ENCODE results near the gene SOX5.
"Not testable (repeated sequence)": the region's sequence is repeated elsewhere in the genome, so short reads cannot be mapped to it uniquely, and the experiment has no call there.

The SOX5 gene

GRCh38 chr12:23899434-23899833, 50.0 kb downstream of the SOX5 start:
- DNase-seq = peak; percentile 77

DNA sequence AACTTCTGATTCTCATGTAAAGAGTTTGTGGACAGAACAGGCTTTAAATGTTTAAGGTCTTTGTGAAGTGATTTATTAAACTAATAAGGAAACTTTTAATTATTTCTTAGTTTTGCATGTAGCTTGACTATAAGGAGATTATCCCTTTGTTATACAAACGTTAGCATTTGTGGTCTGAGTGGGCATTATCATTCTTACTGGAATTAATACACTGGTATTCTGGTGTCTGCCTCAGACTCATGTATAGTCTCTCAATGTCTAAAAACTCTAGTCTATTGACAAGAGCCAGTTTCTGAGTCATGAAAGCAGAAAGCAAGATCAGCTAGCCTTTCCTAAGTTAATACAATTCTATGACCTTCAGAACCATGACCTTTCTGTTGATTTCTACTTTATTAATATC, 51.3 kb downstream of the SOX5 start:
- no peak for DNase-seq

DNA sequence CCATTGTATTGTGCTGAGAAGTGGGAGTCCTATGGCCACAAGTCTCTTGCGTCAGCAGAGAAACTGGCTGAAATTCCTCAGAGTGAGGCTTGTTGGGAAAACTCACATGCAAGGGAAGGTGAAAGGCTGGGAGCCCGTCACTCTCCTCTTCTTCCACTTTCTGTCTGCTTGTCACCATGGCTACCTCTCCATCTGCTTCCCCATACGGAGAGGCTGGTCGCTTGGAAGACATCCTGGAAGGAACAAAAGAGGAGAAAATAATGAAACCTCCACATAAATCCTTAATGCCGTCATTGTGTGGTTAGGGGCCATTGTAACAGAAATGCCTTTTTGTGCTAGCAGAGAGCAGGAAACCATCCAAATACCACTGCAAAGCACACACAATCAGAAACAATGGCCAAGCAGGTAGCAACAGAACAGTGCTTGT, 53.7 kb downstream of the SOX5 start:
- DNase-seq = no peak

DNA sequence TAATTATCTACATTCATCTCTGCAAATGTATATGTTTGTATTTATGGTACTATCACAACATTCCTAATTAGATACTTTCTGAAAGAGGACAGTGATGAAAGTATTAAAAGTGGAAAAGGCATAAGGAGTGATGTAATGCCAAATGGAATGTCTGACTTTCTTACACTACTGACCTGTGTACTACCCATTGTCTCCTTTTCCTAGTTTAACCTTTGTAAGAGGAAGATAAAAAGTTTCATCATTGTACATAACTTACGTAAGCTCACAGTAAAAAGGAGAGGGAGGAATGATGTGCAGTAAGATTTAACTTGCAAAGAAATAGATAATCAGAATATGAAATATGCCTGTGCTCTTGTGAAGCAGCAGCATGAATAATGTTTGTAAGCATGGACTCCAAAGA, 55.9 kb downstream of the SOX5 start:
- DNase-seq = no peak

- peak; percentile 17 for DNase-seq
These were observed 58.4 kb downstream of the SOX5 start for GRCh38 chr12:23891115-23891514.

- DNase-seq = no peak
These were observed 60.4 kb downstream of the SOX5 start for GRCh38 chr12:23889069-23889440.

- peak; percentile 12 for DNase-seq
These were observed 60.9 kb downstream of the SOX5 start for GRCh38 chr12:23888396-23889068.

GRCh38 chr12:23887055-23887835, 62.2 kb downstream of the SOX5 start:
- DNase-seq = peak; percentile 90

GRCh38 chr12:23885394-23885793, 64.1 kb downstream of the SOX5 start:
- peak; percentile 30 for DNase-seq

- DNase-seq = peak; percentile 60
These were observed 64.6 kb downstream of the SOX5 start for GRCh38 chr12:23884909-23885308.

GRCh38 chr12:23880988-23881387, 68.5 kb downstream of the SOX5 start:
- no peak for DNase-seq

DNA sequence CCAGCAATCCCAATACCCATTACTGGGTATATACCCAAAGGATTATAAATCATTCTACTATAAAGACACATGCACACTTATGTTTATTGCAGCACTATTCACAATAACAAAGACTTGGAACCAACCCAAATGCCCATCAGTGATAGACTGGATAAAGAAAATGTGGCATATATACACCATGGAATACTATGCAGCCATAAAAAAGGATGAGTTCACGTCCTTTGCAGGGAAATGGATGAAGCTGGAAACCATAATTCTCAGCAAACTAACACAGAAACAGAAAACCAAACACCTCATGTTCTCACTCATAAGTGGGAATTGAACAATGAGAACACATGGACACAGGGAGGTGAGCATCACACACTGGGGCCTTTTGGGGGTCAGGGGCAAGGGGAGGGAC, 72.9 kb downstream of the SOX5 start:
- DNase-seq = not testable (repeated sequence)

GRCh38 chr12:23867794-23868193, 81.7 kb downstream of the SOX5 start:
- DNase-seq = no peak

GRCh38 chr12:23862701-23863100, 86.8 kb downstream of the SOX5 start:
- no peak for DNase-seq

- DNase-seq = no peak
These were observed 89.5 kb downstream of the SOX5 start for GRCh38 chr12:23860019-23860418.

DNA sequence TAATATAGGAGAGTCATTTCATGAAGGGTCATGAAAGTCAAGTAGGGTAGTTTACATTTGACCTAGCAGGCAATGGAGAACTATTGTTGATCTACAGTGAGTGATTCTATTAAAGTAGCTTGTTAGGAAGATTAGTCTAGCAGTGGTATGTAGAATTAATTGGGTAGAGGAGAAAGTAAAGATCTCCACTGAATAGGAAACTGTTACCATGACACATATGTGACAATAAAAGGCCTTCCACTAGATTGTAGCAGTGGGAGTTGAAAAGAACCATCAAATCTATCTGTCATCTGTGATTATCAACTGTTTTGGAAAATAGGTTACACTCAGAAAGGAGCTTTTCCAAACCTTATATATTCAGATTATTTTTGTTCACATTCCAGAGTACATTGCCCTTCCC, 92.3 kb downstream of the SOX5 start:
- no peak for DNase-seq

- no peak for DNase-seq
These were observed 93.7 kb downstream of the SOX5 start for GRCh38 chr12:23855813-23856212.

GRCh38 chr12:23854598-23854997, 94.9 kb downstream of the SOX5 start:
- DNase-seq = no peak

DNA sequence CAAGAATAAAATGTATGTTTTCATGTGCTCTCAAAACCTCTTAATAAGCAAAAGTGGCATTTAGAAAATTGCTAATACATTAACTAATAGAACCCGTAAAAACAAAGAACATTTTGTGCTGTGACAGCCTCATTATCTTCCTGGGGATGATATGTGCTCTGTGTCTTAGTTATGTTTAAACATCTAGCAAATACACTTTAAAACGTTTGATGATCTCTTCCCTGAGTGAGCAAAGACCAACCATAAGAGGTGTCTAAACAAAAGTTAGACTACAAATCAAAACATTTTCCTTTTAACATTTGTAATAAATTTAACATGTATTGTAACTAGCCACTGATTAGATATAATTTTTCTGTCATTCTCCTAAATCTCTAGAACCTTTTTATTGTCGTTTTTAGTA, 95.8 kb downstream of the SOX5 start:
- DNase-seq = no peak

- no peak for DNase-seq
These were observed 97.9 kb downstream of the SOX5 start for GRCh38 chr12:23851602-23852001.

GRCh38 chr12:23847857-23848256, 101.6 kb downstream of the SOX5 start:
- DNase-seq = no peak

DNA sequence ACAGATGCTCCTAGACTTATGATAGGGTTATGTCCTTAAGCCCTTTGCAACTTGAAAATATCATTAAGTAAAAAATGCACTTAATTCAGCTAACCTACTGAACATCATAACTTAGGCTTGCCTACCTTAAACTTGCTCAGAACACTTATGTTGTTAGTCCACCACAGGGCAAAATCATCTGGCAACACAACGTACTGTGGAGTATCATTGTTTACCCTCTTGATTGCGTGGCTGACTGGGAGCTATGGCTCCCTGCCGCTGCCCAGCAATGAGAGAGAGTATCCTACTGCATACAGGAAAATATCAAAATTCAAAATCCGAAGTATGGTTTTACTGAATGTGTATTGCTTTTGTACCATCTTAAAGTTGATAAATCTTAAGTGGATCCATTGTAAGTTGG, 105.5 kb downstream of the SOX5 start:
- DNase-seq = no peak

- DNase-seq = no peak
These were observed 115.4 kb downstream of the SOX5 start for GRCh38 chr12:23834076-23834475.

DNA sequence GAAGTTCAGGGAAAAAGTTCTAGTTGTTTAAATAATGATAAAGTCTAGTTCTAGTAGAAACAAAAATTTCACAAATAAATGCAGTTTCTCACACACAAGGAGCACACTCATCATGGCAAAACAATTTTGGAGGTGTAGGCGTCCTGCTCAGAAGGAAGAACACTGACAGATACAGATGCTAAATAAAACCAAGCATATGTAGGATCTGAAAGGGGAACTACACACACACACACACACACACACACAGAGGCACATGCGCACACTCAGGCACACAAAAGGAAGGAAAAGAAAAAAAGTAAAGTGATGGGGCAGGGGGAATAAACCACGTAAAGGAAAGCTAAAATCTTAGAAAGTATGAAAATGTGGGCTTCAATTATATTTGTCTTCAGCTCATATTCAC, 117.7 kb downstream of the SOX5 start:
- peak; percentile 39 for DNase-seq

DNA sequence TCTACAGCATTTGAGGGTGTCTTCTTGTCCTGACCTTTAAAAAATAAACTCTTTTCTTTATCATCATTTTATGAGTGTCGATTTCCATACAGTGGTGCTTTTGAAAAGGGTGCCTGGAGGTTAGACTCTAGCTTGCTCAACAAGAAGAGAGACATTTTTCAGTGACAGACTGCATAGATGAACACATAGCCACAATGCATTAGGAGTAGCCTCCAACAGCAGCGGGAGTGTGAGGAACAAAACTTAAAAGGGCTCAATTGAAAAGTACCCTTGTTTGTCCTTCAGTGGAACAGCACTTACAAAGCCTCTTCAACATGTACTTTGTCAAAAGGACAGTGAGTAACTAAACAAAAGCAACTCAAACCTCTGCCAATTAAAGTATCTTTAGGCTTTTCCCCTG, 119.3 kb downstream of the SOX5 start:
- DNase-seq = no peak

Data from OCI-M1 (cell line).